ENCODE data around the gene ATOH8. TPM values are rescaled to one million over a fixed set of nuclear protein-coding genes. Genes with fewer than 3 reads are reported as not detected.

Gene ATOH8
- total RNA-seq, 1 experiment from 2014 or later, result 0.20 TPM

- H3K9me3 Mint-ChIP-seq, result no peaks in the 10 kb centered on the region
- no peaks in the 10 kb centered on the region for H3K36me3 Mint-ChIP-seq (ENCODE audit: insufficient read depth in 1 of 3, low read depth in 3 of 3)
- H3K27me3 Mint-ChIP-seq (ENCODE audit: low read depth), result peaks cover 12% of the 10 kb centered on the region
- Histone ChIP-seq H2AK5ac (ENCODE audit: insufficient read length, low read length) (no peak overlapping the region), H2BK15ac (ENCODE audit: low read depth, low read length) (no peak overlapping the region), H3K9ac (ENCODE audit: extremely low read depth, insufficient read length, low read length) (no peak overlapping the region), H3K4me2 (ENCODE audit: insufficient read depth, insufficient read length, low read length) (no peak overlapping the region), H3K27ac (ENCODE audit: insufficient read length, low read depth, low read length) (no peak overlapping the region), H3K79me1 (ENCODE audit: insufficient read depth, low read depth, low read length, poor library complexity, severe bottlenecking) (no peaks in the 10 kb centered on the region), H3K4me1 (ENCODE audit: insufficient read depth, low read length) (no peaks in the 10 kb centered on the region), H2BK5ac (ENCODE audit: insufficient read length, low read length) (no peak overlapping the region), H3K18ac (ENCODE audit: insufficient read length, low read depth, low read length) (no peak overlapping the region), H3K27me3 (ENCODE audit: insufficient read depth, low read length) (no peaks in the 10 kb centered on the region), H4K20me1 (ENCODE audit: control insufficient read depth, insufficient read depth, insufficient read length) (no peaks in the 10 kb centered on the region), H2AFZ (ENCODE audit: low read length) (no peak overlapping the region), H2BK120ac (ENCODE audit: low read depth, low read length, poor library complexity, severe bottlenecking) (no peak overlapping the region), H4K8ac (replicated peaks; ENCODE audit: insufficient read length, low read depth, low read length) (no peak overlapping the region), H4K91ac (ENCODE audit: insufficient read length, low read depth, low read length) (no peak overlapping the region), H3T11ph (ENCODE audit: low read length) (no peak overlapping the region), H2BK20ac (ENCODE audit: low read depth, low read length, poor library complexity, severe bottlenecking) (no peak overlapping the region), H3K4ac (ENCODE audit: low read depth, low read length) (no peak overlapping the region), H2BK12ac (ENCODE audit: insufficient read length, low read depth, low read length) (no peak overlapping the region), H3K79me2 (ENCODE audit: insufficient read depth, low read length) (no peaks in the 10 kb centered on the region), H3K23me2 (ENCODE audit: insufficient read length, low read depth, low read length, poor library complexity, severe bottlenecking) (no peaks in the 10 kb centered on the region), H3K14ac (ENCODE audit: insufficient read depth, low read length) (no peak overlapping the region), H3K56ac (ENCODE audit: insufficient read length, low read depth, low read length) (no peak overlapping the region), H3K23ac (ENCODE audit: insufficient read length, low read depth, low read length) (no peak overlapping the region), H3K9me3 (ENCODE audit: control insufficient read depth, low read depth, low read length) (no peaks in the 10 kb centered on the region), H4K5ac (ENCODE audit: insufficient read length, low read depth, low read length) (no peak overlapping the region)
- no peak overlapping the region for H3K4me3 Mint-ChIP-seq
- H3K27ac Mint-ChIP-seq, result no peak overlapping the region
- WGBS (ENCODE audit: extremely low coverage, insufficient read length, low lambda C conversion rate), result no CpG with 5 or more reads among the region's 5 CpGs
- TF ChIP-seq, protein P1, sequence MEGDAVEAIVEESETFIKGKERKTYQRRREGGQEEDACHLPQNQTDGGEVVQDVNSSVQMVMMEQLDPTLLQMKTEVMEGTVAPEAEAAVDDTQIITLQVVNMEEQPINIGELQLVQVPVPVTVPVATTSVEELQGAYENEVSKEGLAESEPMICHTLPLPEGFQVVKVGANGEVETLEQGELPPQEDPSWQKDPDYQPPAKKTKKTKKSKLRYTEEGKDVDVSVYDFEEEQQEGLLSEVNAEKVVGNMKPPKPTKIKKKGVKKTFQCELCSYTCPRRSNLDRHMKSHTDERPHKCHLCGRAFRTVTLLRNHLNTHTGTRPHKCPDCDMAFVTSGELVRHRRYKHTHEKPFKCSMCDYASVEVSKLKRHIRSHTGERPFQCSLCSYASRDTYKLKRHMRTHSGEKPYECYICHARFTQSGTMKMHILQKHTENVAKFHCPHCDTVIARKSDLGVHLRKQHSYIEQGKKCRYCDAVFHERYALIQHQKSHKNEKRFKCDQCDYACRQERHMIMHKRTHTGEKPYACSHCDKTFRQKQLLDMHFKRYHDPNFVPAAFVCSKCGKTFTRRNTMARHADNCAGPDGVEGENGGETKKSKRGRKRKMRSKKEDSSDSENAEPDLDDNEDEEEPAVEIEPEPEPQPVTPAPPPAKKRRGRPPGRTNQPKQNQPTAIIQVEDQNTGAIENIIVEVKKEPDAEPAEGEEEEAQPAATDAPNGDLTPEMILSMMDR (conservative IDR thresholded peaks at IDR 0.05), result no peak
- no peak for DNase-seq
- H3K4me1 Mint-ChIP-seq, result peaks cover 4 to 11% of the 10 kb centered on the region in 2 experiments; a peak in 3 of 4 replicates
Measured at GRCh38 chr2:85789271-85789670, 35.5 kb downstream of the ATOH8 start.
